G401 (cell line): ENCODE measurements around the gene GRM1. TPM values are rescaled to one million over a fixed set of nuclear protein-coding genes. Genes with fewer than 3 reads are reported as not detected.
A peak's percentile ranks its signal among the peaks of the same experiment; 100 is the strongest.

ENCODE experiments used
- DNase-seq: peaks from one replicate; pipeline ENCODE4 v3.0.0-alpha.2; 2015; ENCODE audit warnings: low spot score
- in situ Hi-C: cut with HindIII; loops from 2 replicates; pipeline ENCODE4 v1.10.0; 2016; ENCODE audit warnings: low sequenced_read_pairs, mixed read lengths
- total RNA-seq: library from RNA; depleted of rRNA; stranded (reverse); fragments of >200 nt; shearing (Covaris generic); gene quantifications from 2 replicates; pipeline ENCODE4 v1.2.3, GENCODE V29; 2014

GRM1 gene
- total RNA-seq, 1 experiment from 2014 or later: not detected

DNA sequence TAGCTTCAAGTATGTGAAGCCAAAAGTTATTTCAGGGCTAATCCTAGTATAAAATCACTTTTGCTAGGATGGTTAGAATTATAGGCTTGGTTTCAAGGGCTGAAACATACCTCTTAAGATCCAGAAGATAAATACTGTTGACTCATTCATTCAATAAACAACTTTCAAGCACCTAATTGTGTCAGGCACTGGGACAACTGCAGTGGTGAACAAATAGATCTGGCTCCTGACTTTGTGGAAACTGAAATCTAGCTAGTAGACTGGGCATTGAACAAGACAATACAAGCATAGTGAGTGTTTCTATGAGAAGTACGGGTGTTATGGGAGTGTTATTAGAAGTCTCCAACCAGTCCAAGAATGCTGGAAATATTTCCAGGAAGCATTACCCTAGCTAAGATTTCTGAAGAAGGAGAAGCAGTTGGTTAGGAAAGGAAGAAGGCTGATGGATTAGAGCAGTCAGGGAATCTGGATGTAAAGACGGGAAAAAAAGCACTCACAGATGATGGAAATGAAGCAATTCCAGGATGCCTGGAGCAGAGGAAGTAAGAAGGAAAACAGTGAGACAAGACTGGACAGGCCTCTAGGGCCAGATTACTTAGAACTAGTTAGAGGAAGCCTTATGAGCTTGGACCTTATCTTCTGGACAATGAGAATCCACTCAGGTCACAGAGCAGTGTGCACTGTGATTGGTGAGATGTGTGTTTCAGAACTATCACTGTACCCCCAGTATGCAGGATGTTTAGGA lies 382.2 kb downstream of the GRM1 start:
- DNase-seq: no peak

GRCh38 chr6:146419576-146419975 lies 390.7 kb downstream of the GRM1 start:
- DNase-seq: no peak
- in situ Hi-C loops: no loop called here

More for the DNA sequence above, 382.2 kb downstream of the GRM1 start:
- in situ Hi-C loops: no loop called here

DNA sequence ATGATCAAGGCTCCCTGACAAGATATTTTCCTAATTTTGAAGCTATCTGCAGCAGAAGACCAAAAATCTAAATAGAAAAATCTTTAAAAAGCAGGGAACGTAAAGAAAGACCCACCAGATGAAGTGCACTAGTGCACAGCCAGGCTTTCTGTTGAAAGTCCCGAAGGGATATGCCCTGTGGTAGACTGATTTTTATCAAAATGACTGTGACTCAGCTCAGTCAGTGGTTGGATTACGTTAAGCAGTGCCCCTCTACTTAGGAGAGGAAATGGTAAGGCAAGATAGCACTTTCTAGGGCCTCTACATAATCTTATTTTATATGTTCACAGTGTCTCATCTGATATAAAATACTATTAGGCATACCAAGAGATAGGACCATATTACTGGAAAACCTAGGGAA lies 391.4 kb downstream of the GRM1 start:
- no peak for DNase-seq
- in situ Hi-C loops: no loop called here

DNA sequence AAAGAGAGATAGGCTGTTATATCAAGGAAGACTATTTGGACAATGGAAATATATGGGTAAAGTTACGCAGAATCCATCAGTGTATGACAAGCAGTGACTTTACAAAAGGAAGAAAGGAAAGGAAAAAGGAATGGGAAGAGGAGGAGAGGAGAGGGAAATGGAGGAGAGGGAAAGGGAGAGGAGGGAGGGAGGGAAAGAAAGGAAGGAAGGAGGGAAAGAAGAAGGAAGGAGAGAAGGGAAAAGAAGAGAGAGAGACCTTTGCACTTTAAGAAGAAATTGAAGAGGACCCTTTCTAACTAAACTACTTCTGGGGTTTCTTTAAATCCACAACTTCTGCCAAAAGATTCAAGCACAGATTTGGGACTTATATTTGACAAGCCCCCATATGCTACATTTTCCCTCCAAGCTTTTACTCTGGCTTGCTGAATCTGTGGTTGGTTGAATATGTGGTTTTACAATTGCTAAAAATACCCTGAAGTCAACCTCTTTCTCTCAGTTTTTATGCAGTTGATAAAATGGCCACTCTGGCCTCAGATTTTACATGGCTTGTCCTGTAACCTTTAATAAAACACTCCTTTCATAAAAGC lies 394.0 kb downstream of the GRM1 start:
- in situ Hi-C loops: no loop called here
- DNase-seq: no peak

DNA sequence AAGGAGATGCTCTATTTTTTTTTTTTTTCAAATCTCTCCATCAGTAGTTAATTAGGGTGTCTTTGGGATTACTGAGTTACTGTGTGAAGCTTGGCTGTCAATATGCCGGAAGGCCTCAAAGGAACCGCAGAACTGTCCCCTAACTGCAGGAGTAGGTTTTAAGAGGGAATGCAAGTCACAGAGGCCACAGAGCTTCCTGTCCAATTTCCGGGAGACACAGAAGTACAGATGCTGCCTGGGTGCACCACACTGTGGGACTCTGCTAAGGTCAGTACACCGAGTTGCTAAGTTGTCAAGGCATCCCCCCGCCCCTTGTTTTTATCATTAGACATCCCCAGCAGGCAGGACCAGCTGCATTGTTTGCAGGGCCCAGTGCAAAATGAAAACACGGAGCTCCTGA lies 394.6 kb downstream of the GRM1 start:
- in situ Hi-C loops: no loop called here

DNA sequence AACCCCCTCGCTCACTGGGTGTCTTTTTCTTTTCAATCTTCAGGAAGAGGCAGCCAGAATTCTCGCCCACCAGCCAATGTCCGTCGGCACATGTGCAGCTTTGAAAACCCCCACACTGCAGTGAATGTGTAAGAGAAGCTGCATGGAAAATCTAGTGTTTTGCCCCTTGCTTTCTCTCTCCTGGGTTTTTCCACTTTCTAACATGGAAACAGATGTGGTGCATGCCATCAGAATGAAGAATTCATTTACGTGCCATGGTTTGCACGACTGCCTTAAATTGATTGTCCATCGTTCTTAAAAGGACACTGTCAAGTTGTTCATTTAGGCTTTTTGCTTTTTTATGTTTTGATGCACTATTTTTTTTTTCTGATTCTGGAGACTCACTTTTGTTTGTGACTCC lies 397.7 kb downstream of the GRM1 start:
- no peak for DNase-seq
- in situ Hi-C loops: no loop called here

More for the DNA sequence above, 394.6 kb downstream of the GRM1 start:
- no peak for DNase-seq

- in situ Hi-C loops: no loop called here
These were observed 401.0 kb downstream of the GRM1 start for GRCh38 chr6:146429831-146430230.

GRCh38 chr6:146433881-146434731 lies 405.2 kb downstream of the GRM1 start:
- in situ Hi-C loops: no loop called here
- DNase-seq: peak; percentile 44

More at GRCh38 chr6:146429831-146430230, 401.0 kb downstream of the GRM1 start:
- DNase-seq: no peak

- in situ Hi-C loops: no loop called here
- DNase-seq: no peak
These were observed 406.0 kb downstream of the GRM1 start for GRCh38 chr6:146434732-146435390.

GRCh38 chr6:146441907-146442306 lies 413.0 kb downstream of the GRM1 start:
- in situ Hi-C loops: no loop called here
- DNase-seq: no peak

GRCh38 chr6:146444189-146444588 lies 415.3 kb downstream of the GRM1 start:
- in situ Hi-C loops: no loop called here
- no peak for DNase-seq

DNA sequence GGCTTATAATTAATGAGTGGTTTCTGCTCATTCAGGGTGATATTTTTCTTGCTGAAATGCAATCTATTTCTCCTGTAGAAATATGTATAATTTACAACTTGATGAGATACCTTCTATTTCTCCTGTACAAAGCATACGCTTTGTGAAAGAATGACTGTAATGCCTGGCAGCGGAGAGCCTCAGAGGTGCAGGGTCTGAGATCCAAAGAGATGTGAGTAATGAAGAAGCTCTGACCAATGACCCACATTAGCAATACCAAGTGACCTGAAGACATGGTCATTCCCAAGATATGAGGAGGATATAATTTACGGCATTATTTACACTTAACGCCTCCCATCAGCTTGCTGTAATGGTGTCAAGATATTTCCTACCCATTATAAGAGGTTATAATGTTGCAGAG lies 416.4 kb downstream of the GRM1 start:
- in situ Hi-C loops: no loop called here

GRCh38 chr6:146456886-146457285 lies 428.0 kb downstream of the GRM1 start:
- DNase-seq: no peak
- in situ Hi-C loops: no loop called here

More for the DNA sequence above, 416.4 kb downstream of the GRM1 start:
- DNase-seq: no peak

- in situ Hi-C loops: no loop called here
- no peak for DNase-seq
These were observed 432.1 kb downstream of the GRM1 start for GRCh38 chr6:146460941-146461340.

- in situ Hi-C loops: no loop called here
- no peak for DNase-seq
These were observed 441.4 kb downstream of the GRM1 start for GRCh38 chr6:146470091-146470770.

DNA sequence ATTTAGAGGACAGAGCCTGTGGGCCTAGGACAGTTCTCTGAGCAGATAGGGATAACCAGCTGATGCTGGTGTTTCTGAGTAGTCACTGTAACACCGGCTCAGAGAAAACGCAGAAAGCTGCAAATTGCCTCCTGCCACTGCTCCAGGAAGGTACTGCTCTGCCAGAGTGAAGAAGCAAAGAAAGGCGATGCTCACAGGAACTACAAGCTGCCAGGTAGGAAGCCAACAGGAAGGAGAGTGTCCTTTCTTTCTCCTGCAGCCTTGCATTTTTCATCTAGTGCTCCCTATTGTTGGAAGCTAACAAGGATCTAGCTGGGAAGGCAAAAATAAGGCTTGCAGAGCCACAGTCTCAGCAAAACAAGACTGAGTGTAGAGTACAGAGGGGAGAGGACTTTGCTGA lies 444.1 kb downstream of the GRM1 start:
- in situ Hi-C loops: no loop called here
- DNase-seq: no peak

DNA sequence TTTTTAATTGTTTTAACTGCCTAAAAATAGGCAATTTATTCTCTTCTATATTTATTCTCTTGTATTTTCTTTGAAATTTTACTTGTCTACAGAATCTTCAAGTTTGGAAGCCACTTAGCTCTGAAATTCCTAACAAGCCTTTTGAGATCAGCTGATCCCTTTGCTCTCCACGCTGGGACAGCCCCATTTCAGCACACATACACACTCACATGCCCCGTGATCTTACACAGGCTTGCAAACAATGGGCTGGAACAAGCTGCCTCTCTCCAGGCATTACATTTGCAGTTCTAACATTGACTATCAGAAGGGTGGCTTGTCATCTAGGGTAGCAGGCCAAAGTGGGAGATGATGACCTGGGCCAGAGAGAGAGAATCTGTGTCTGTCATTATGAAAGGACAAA lies 452.7 kb downstream of the GRM1 start:
- DNase-seq: no peak
- in situ Hi-C loops: no loop called here

DNA sequence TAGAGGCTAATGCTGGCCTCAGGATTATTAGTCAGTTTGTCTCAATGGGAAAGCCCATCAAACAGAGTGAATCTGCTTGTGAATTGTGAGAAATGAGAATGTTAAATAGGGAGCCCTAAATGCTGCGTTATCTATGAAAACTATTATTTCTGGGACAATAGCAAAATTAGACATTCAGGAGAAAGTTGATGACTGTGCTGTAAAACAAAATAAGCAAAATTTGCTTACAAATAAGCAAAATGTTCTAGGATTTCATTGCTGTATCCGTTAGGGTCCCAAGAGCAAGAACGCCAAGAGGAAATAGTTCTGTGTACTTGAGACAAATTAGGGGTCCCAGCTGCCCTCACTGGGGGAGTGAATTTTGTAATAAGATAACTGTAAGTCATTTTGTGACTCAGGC lies 455.5 kb downstream of the GRM1 start:
- in situ Hi-C loops: no loop called here
- DNase-seq: no peak
